ENCODE measurements around the gene ENOX1. TPM values are rescaled to one million over a fixed set of nuclear protein-coding genes. Genes with fewer than 3 reads are reported as not detected.

ENOX1 gene
- total RNA-seq, 2 donors from 2014 or later, result 0.14 to 11.7 TPM

GRCh38 chr13:43495732-43496131 lies 291.0 kb downstream of the ENOX1 start:
- no peak overlapping the region for H3K4me3 Mint-ChIP-seq
- H3K9me3 Mint-ChIP-seq, result peaks cover 6% of the 10 kb centered on the region
- no peaks in the 10 kb centered on the region for H3K4me1 Mint-ChIP-seq (ENCODE audit: low read depth in 2 of 2)
- H3K27me3 Mint-ChIP-seq, result peaks cover 0 to 8% of the 10 kb centered on the region in 2 donors
- ATAC-seq (no peak), DNase-seq (ENCODE audit: low spot score) (no peak)
- H3K27ac Mint-ChIP-seq, result no peak overlapping the region
- no peaks in the 10 kb centered on the region for H3K36me3 Mint-ChIP-seq

- Mint-ChIP-seq H3K4me3 (no peak overlapping the region), H3K27me3 (no peaks in the 10 kb centered on the region), H3K4me1 (ENCODE audit: low read depth in 2 of 2) (no peaks in the 10 kb centered on the region), H3K36me3 (no peaks in the 10 kb centered on the region), H3K27ac (no peak overlapping the region), H3K9me3 (no peaks in the 10 kb centered on the region)
- DNase-seq (ENCODE audit: low spot score), result no peak
- ATAC-seq, result no peak
Measured at GRCh38 chr13:43494206-43494605, 292.6 kb downstream of the ENOX1 start.

DNA sequence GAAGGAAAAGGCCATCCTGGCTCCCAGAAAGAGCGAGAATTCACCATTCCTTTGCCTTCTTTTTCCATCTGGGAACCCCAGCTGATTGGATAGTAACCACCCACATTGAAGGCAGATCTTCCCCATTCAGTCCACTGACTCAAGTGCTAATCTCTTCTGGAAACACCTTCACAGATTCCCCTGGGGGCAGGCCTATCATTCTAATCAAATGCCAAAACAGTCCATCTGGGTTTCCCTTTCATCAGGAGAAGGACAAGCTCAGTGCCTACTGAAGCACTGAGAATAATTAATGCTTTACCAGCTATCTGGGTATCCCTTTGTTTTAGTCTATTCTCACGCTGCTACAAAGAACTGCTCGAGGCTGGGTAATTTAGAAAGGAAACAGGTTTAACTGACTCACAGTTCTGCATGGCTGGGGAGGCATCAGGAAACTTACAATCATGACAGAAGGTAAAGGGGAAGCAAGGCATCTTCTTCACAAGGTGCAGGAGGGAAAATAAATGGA lies 293.2 kb downstream of the ENOX1 start:
- ATAC-seq (no peak), DNase-seq (ENCODE audit: low spot score) (no peak)
- Mint-ChIP-seq H3K4me1 (ENCODE audit: low read depth in 2 of 2) (no peaks in the 10 kb centered on the region), H3K36me3 (no peaks in the 10 kb centered on the region), H3K9me3 (no peaks in the 10 kb centered on the region), H3K27ac (no peak overlapping the region), H3K4me3 (no peak overlapping the region), H3K27me3 (peaks cover 0 to 3% of the 10 kb centered on the region in 2 donors)

- no peak overlapping the region for H3K27ac Mint-ChIP-seq
- H3K9me3 Mint-ChIP-seq, result no peaks in the 10 kb centered on the region
- H3K4me3 Mint-ChIP-seq, result no peak overlapping the region
- ATAC-seq, result no peak
- H3K36me3 Mint-ChIP-seq, result no peaks in the 10 kb centered on the region
- peaks cover 0 to 4% of the 10 kb centered on the region in 2 donors for H3K27me3 Mint-ChIP-seq
- no peak for DNase-seq (ENCODE audit: low spot score)
- no peaks in the 10 kb centered on the region for H3K4me1 Mint-ChIP-seq (ENCODE audit: low read depth in 2 of 2)
Measured at GRCh38 chr13:43492745-43493144, 294.0 kb downstream of the ENOX1 start.

GRCh38 chr13:43492311-43492710 lies 294.5 kb downstream of the ENOX1 start:
- H3K4me3 Mint-ChIP-seq, result no peak overlapping the region
- no peak for ATAC-seq
- DNase-seq (ENCODE audit: low spot score), result no peak
- H3K36me3 Mint-ChIP-seq, result no peaks in the 10 kb centered on the region
- no peaks in the 10 kb centered on the region for H3K9me3 Mint-ChIP-seq
- peaks cover 0 to 4% of the 10 kb centered on the region in 2 donors for H3K27me3 Mint-ChIP-seq
- H3K27ac Mint-ChIP-seq, result no peak overlapping the region
- no peaks in the 10 kb centered on the region for H3K4me1 Mint-ChIP-seq (ENCODE audit: low read depth in 2 of 2)

- H3K4me1 Mint-ChIP-seq (ENCODE audit: low read depth in 2 of 2), result no peaks in the 10 kb centered on the region
- H3K9me3 Mint-ChIP-seq, result no peaks in the 10 kb centered on the region
- H3K27me3 Mint-ChIP-seq, result peaks cover 0 to 4% of the 10 kb centered on the region in 2 donors
- DNase-seq (ENCODE audit: low spot score), result no peak
- ATAC-seq, result peak; percentile 24 to 62
- H3K4me3 Mint-ChIP-seq, result no peak overlapping the region
- H3K36me3 Mint-ChIP-seq, result no peaks in the 10 kb centered on the region
- no peak overlapping the region for H3K27ac Mint-ChIP-seq
Measured at GRCh38 chr13:43489233-43489632, 297.5 kb downstream of the ENOX1 start.

DNA sequence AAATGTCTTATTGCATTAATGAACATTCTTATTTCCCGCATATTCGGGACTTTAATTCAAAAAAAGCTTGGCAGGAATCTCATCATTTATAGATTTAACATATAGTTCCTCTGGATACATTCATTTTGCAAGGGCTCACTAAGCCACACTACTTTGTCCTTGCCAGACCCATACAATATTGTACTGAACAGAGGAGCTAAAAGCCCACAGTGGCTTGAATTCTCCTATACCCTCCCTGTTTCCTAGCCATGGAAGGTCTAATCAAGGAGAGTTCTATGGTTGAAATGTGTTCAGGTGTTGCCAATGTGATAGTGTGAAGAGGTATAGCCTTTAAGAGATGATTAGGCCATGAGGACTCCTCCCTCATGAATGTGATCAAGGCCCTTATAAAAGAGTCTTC lies 298.9 kb downstream of the ENOX1 start:
- H3K36me3 Mint-ChIP-seq, result no peaks in the 10 kb centered on the region
- peaks cover 0 to 4% of the 10 kb centered on the region in 2 donors for H3K27me3 Mint-ChIP-seq
- no peak overlapping the region for H3K27ac Mint-ChIP-seq
- no peak for DNase-seq (ENCODE audit: low spot score)
- no peaks in the 10 kb centered on the region for H3K4me1 Mint-ChIP-seq (ENCODE audit: low read depth in 2 of 2)
- H3K9me3 Mint-ChIP-seq, result no peaks in the 10 kb centered on the region
- no peak for ATAC-seq
- no peak overlapping the region for H3K4me3 Mint-ChIP-seq

- peaks cover 2 to 4% of the 10 kb centered on the region in 2 donors for H3K27me3 Mint-ChIP-seq
- H3K4me1 Mint-ChIP-seq (ENCODE audit: low read depth in 2 of 2), result no peaks in the 10 kb centered on the region
- no peak overlapping the region for H3K4me3 Mint-ChIP-seq
- no peaks in the 10 kb centered on the region for H3K36me3 Mint-ChIP-seq
- H3K27ac Mint-ChIP-seq, result no peak overlapping the region
- DNase-seq (ENCODE audit: low spot score) (no peak), ATAC-seq (no peak)
- H3K9me3 Mint-ChIP-seq, result no peaks in the 10 kb centered on the region
Measured at GRCh38 chr13:43487461-43487860, 299.3 kb downstream of the ENOX1 start.

DNA sequence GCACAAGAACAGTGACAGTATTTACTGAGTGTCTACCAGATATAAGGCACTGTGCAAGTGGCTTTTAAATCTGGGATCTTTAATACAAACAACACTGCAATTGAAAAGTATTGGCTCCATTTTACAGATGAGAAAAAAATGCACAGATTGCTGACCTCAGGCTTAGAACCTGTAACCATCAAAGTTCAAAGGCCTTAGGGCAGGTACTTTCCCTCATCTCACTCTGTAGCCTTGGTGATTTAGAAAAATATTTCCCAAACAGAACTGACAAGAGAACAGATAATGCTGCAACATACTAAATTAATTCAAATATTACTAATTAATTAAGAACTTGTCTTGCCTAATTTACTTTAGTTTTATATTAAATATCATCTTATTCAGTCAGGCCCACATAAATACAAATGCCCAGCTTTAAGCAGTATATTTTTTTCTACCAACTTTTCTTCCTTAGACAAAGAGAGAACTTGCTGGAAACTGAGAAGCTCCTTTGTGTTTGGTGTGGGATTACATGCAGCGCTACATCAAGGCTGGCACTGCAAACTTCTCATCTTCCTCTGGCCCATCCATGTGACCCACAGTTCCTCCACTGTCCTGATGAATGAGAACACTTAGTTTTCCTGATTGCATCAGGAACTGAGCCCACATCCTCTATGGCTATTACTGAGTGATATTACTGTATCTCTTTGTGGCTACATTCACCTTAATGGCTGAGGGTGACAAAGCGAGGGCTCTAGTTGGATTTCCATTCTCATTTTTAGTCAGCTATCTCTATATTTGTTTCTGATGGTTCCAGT lies 302.1 kb downstream of the ENOX1 start:
- Mint-ChIP-seq H3K27me3 (peaks cover 4 to 8% of the 10 kb centered on the region in 2 donors), H3K27ac (no peak overlapping the region), H3K36me3 (no peaks in the 10 kb centered on the region), H3K4me1 (ENCODE audit: low read depth in 2 of 2) (no peaks in the 10 kb centered on the region), H3K4me3 (no peak overlapping the region), H3K9me3 (no peaks in the 10 kb centered on the region)
- DNase-seq (ENCODE audit: low spot score) (no peak), ATAC-seq (peak in 1 of 2 donors; percentile 46)

DNA sequence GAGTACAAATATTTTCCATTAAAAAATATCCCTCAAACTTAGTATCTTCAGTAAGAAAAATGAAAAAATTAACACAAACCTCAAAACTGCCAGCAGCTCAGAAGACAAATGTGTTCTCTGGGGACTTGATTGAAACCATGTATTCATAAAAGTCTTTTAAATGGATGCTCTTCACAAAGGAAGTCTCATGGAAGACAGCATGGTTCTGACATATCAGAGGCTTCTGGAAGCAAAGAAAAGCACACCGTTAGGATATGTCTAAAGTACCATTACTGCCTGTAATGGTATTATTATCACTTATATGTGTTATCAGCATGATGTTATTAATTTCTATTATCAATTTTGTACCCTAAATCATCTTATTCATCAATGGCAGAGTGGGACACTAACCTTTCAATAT lies 302.8 kb downstream of the ENOX1 start:
- no peaks in the 10 kb centered on the region for H3K9me3 Mint-ChIP-seq
- ATAC-seq, result no peak
- H3K27me3 Mint-ChIP-seq, result peaks cover 6 to 13% of the 10 kb centered on the region in 2 donors
- no peaks in the 10 kb centered on the region for H3K36me3 Mint-ChIP-seq
- H3K4me1 Mint-ChIP-seq (ENCODE audit: low read depth in 2 of 2), result no peaks in the 10 kb centered on the region
- H3K27ac Mint-ChIP-seq, result no peak overlapping the region
- no peak overlapping the region for H3K4me3 Mint-ChIP-seq
- no peak for DNase-seq (ENCODE audit: low spot score)

- ATAC-seq, result no peak
- peaks cover 2 to 15% of the 10 kb centered on the region in 2 donors for H3K27me3 Mint-ChIP-seq
- no peaks in the 10 kb centered on the region for H3K36me3 Mint-ChIP-seq
- H3K4me3 Mint-ChIP-seq, result no peak overlapping the region
- DNase-seq (ENCODE audit: low spot score), result no peak
- no peak overlapping the region for H3K27ac Mint-ChIP-seq
- no peaks in the 10 kb centered on the region for H3K9me3 Mint-ChIP-seq
- no peaks in the 10 kb centered on the region for H3K4me1 Mint-ChIP-seq (ENCODE audit: low read depth in 2 of 2)
Measured at GRCh38 chr13:43482641-43483040, 304.1 kb downstream of the ENOX1 start.

DNA sequence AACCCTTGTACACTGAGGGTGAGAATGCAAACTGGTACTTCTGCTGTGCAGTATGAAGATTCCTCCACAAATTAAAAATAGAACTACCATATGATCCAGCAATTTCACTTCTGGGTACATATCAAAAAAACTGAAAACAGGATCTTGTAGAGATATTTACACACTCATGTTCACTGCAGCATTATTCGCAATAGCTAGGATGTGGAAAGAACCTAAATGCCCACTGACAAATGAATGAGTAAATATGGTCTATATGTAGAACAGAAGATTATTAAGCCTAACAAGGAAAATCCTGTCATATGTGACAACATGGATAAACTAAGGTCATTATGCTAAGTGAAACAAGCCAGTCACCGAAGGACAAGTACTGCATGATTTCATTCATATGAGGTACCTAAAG lies 304.7 kb downstream of the ENOX1 start:
- Mint-ChIP-seq H3K4me3 (no peak overlapping the region), H3K27me3 (peaks cover 2 to 15% of the 10 kb centered on the region in 2 donors)
- no peak for ATAC-seq

GRCh38 chr13:43478902-43479301 lies 307.9 kb downstream of the ENOX1 start:
- no peak for DNase-seq (ENCODE audit: low spot score)
- Mint-ChIP-seq H3K9me3 (no peaks in the 10 kb centered on the region), H3K36me3 (no peaks in the 10 kb centered on the region), H3K27ac (no peak overlapping the region), H3K27me3 (peaks cover 6 to 25% of the 10 kb centered on the region in 2 donors), H3K4me1 (ENCODE audit: low read depth in 2 of 2) (no peaks in the 10 kb centered on the region), H3K4me3 (no peak overlapping the region)
- no peak for ATAC-seq

More for the DNA sequence above, 304.7 kb downstream of the ENOX1 start:
- no peaks in the 10 kb centered on the region for H3K9me3 Mint-ChIP-seq
- no peaks in the 10 kb centered on the region for H3K4me1 Mint-ChIP-seq (ENCODE audit: low read depth in 2 of 2)
- no peaks in the 10 kb centered on the region for H3K36me3 Mint-ChIP-seq
- H3K27ac Mint-ChIP-seq, result no peak overlapping the region
- no peak for DNase-seq (ENCODE audit: low spot score)

DNA sequence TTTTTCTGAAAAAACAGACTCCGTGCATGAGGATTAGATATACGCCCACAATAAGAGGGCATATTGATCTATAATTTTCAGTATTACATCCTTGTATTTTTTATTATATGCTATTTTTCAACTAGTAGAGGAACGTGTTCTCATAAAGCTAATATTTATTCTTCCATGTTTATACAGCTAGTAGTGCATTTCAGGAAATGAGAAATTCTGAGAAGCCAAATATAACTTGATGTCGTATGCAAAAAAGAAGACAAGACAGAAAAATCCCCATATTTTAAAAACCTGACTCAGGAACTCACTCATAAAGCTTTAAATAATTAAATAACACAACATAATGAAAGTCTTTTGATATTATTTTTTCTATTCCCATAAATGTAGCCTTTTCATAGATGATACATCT lies 308.6 kb downstream of the ENOX1 start:
- no peak overlapping the region for H3K27ac Mint-ChIP-seq
- ATAC-seq (no peak), DNase-seq (ENCODE audit: low spot score) (no peak)
- no peaks in the 10 kb centered on the region for H3K9me3 Mint-ChIP-seq
- H3K27me3 Mint-ChIP-seq, result peaks cover 6 to 31% of the 10 kb centered on the region in 2 donors
- no peaks in the 10 kb centered on the region for H3K4me1 Mint-ChIP-seq (ENCODE audit: low read depth in 2 of 2)
- H3K4me3 Mint-ChIP-seq, result no peak overlapping the region
- H3K36me3 Mint-ChIP-seq, result no peaks in the 10 kb centered on the region

Measured in natural killer cell treated with Interleukin-12 subunit alpha and Interleukin-12 subunit beta and Interleukin-15 and Interleukin-18, amount 100 ng/mL, for 72 hours (primary cell).